Lung (tissue), 12 donors: ENCODE data around the gene FOXP4. TPM values are rescaled to one million over a fixed set of nuclear protein-coding genes. Genes with fewer than 3 reads are reported as not detected.

Experiments used
- ATAC-seq: fragments of 200-7000 bp; cut with Tn5 transposase; one replicate; pipeline ENCODE4 v1.9.1; 2020; ENCODE audit warnings: moderate number of reproducible peaks; ENCODE audit not compliant: insufficient read depth, low FRiP score
- DNase-seq, 3 donors: peaks; one replicate each; pipeline ENCODE4 v3.0.0-alpha.2; 2013 to 2017
- H3K27ac ChIP-seq, 2 donors: one replicate each; pipeline ENCODE4 v1.5.1; 2013; ENCODE audit warnings: mild to moderate bottlenecking in 2 of 2, moderate library complexity in 2 of 2, control low read depth in 1 of 2, inconsistent platforms in 1 of 2, low read depth in 1 of 2, low read length in 1 of 2
- H3K27me3 ChIP-seq, 3 donors: one replicate each; pipeline ENCODE4 v1.5.1; 2013; ENCODE audit warnings: low read length in 2 of 3; ENCODE audit not compliant: control insufficient read depth in 3 of 3, insufficient read depth in 3 of 3
- H3K36me3 ChIP-seq, 4 donors: one replicate each; pipeline ENCODE4 v1.5.1; 2013; ENCODE audit warnings: low read length in 4 of 4, mild to moderate bottlenecking in 1 of 4, moderate library complexity in 1 of 4; ENCODE audit not compliant: control insufficient read depth in 4 of 4, insufficient read depth in 4 of 4
- H3K4me1 ChIP-seq, 5 donors: one replicate each; pipeline ENCODE4 v1.5.1; 2013; ENCODE audit warnings: low read length in 5 of 5, mild to moderate bottlenecking in 2 of 5, moderate library complexity in 1 of 5; ENCODE audit not compliant: control insufficient read depth in 5 of 5, insufficient read depth in 5 of 5
- H3K4me3 ChIP-seq: one replicate; pipeline ENCODE4 v1.5.1; 2013; ENCODE audit warnings: mild to moderate bottlenecking, control low read depth, moderate library complexity
- H3K9ac ChIP-seq, 2 donors: one replicate each; pipeline ENCODE4 v1.5.1; 2013; ENCODE audit warnings: low read length in 2 of 2, control low read depth in 1 of 2; ENCODE audit not compliant: insufficient read depth in 1 of 2
- H3K9me3 ChIP-seq, 4 donors: one replicate each; pipeline ENCODE4 v1.5.1; 2013; ENCODE audit warnings: low read length in 3 of 4, mild to moderate bottlenecking in 1 of 4, moderate library complexity in 1 of 4; ENCODE audit not compliant: control insufficient read depth in 4 of 4, insufficient read depth in 3 of 4
- WGBS, 2 donors: extraction: QIAGEN DNeasy Blood & Tissue Kit; methylation state at CpG; one replicate each; pipeline ENCODE4 v1.1.7; 2013; 5-methylcytosine and 5-hydroxymethylcytosine counted together
- polyA plus RNA-seq, 2 donors: library from polyadenylated mRNA; stranded (reverse); fragments of 200-250 nt; gene quantifications; one replicate each; pipeline ENCODE4 v1.2.1, GENCODE V29; 2013
- total RNA-seq, 2 donors: library from RNA; depleted of rRNA in 1 of 2; stranded (reverse); fragments of >200 nt in 1 of 2; gene quantifications; one replicate each; pipeline ENCODE4 v1.2.1, GENCODE V29; 2014 to 2021
- TF ChIP-seq, protein P1 (sequence below): IDR thresholded peaks from 2 replicates; pipeline ENCODE4 v1.5.1; 2012; ENCODE audit warnings: mild to moderate bottlenecking; ENCODE audit errors: control extremely low read depth, extremely low read depth
- donor health status: control.
- donor health status: control.
- donor health status: Bipolar disorder and iron deficiency.
- donor health status: healthy.
- donor health status: DM: yes; HTN: yes; CAD: no.

Gene FOXP4
- total and polyA plus RNA-seq, 4 donors = 12.8 to 35.0 (median 22.2) TPM

DNA sequence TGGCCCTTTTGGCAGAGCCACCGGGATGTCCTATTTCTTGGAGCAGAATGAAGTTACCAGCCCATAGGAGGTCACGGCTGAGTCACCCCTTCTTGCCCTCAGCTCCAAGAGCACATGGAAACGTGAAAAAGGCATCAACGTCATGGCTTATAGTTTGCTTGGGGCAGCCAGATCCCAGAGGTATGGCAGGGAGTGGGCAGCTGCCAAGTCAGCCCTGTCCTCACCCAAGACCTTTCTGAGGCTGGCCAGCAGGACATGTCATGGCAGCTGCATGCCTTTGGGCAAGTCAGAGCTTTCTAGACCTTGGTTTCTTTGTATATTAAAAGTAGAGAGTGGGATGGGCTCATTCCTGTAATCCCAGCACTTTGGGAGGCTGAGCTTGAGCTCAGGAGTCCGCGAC, 83.9 kb downstream of the FOXP4 start:
- no peak overlapping the region for H3K9ac ChIP-seq
- TF ChIP-seq, protein P1, sequence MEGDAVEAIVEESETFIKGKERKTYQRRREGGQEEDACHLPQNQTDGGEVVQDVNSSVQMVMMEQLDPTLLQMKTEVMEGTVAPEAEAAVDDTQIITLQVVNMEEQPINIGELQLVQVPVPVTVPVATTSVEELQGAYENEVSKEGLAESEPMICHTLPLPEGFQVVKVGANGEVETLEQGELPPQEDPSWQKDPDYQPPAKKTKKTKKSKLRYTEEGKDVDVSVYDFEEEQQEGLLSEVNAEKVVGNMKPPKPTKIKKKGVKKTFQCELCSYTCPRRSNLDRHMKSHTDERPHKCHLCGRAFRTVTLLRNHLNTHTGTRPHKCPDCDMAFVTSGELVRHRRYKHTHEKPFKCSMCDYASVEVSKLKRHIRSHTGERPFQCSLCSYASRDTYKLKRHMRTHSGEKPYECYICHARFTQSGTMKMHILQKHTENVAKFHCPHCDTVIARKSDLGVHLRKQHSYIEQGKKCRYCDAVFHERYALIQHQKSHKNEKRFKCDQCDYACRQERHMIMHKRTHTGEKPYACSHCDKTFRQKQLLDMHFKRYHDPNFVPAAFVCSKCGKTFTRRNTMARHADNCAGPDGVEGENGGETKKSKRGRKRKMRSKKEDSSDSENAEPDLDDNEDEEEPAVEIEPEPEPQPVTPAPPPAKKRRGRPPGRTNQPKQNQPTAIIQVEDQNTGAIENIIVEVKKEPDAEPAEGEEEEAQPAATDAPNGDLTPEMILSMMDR = no peak
- peaks cover 0 to 79% (median 16%) of the 10 kb centered on the region in 5 donors for H3K4me1 ChIP-seq
- H3K36me3 ChIP-seq = no peaks in the 10 kb centered on the region
- H3K27me3 ChIP-seq = no peaks in the 10 kb centered on the region
- no peak overlapping the region for H3K27ac ChIP-seq
- no peak overlapping the region for H3K4me3 ChIP-seq
- H3K9me3 ChIP-seq = peaks cover 0 to 1% (median 0%) of the 10 kb centered on the region in 4 donors
- ATAC-seq (no peak), DNase-seq (peak in 1 of 3 donors; percentile 6)
- WGBS, 2 donors = 91 to 93% methylated on average over 6 of the region's 6 CpGs

DNA sequence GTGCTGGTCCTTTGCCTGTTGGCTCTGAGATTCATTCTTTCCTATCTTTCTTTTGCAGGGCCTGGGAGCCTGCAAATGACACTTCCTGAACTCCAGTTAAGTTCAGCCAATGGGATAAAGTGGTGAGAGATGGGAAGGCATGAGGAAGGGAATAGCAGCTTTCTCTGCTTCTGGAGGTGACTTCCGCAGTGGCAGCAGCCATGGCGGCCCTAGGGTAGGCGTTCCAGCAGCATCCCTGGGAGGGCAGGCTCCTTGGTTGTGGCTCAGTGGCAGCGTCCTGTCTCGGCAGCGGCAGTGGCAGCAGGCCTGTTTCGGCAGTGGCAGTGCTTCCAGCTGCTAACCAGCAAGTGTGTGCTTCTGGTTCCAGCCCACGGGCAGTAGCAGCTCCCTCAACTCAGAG, 84.8 kb downstream of the FOXP4 start:
- DNase-seq (peak in 1 of 3 donors; percentile 11), ATAC-seq (no peak)
- Histone ChIP-seq H3K9ac (no peak overlapping the region), H3K9me3 (peaks cover 0 to 1% (median 0%) of the 10 kb centered on the region in 4 donors), H3K4me3 (no peak overlapping the region), H3K27me3 (no peaks in the 10 kb centered on the region), H3K4me1 (peaks cover 0 to 79% (median 16%) of the 10 kb centered on the region in 5 donors), H3K36me3 (no peaks in the 10 kb centered on the region), H3K27ac (no peak overlapping the region)
- TF ChIP-seq, protein P1 = no peak
- 90 to 93% methylated on average over 8 of the region's 8 CpGs for WGBS, 2 donors

DNA sequence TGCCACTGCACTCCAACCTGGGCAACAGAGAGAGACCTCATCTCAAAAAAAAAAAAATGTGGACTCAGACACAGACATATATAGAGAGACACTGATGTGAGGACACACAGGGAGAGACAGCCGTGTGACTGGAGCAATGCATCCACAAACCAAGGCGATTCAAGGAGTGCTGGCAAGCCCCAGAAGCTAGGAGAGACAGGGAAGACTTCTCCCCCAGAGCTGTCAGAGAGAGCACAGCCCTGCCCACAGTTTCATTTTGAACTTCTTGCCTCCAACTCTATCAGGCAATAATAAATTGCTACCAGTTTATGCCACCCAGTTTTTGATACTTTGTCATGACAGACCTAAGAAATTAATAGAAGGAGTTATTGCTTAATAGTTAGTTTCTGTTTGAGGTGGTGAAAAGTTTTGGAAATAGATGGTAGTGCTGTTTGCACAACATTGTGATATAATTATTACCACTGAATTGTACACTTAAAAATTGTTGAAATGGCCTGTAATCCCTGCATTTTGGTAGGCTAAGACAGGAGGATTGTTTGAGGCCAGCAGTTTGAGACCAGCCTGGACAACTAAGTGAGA, 87.0 kb downstream of the FOXP4 start:
- Histone ChIP-seq H3K27me3 (no peaks in the 10 kb centered on the region), H3K4me3 (no peak overlapping the region), H3K36me3 (no peaks in the 10 kb centered on the region), H3K4me1 (peaks cover 0 to 75% (median 21%) of the 10 kb centered on the region in 5 donors), H3K9ac (no peak overlapping the region), H3K9me3 (peaks cover 0 to 1% (median 0%) of the 10 kb centered on the region in 4 donors), H3K27ac (no peak overlapping the region)
- DNase-seq (peak; percentile 48 to 61 (median 60)), ATAC-seq (no peak)
- 69 to 76% methylated on average over 2 of the region's 2 CpGs for WGBS, 2 donors
- TF ChIP-seq, protein P1 = no peak
